GM12878 (cell line): ENCODE data around the gene KRTAP10-7. TPM values are rescaled to one million over a fixed set of nuclear protein-coding genes. Genes with fewer than 3 reads are reported as not detected.

Experiments used
- ATAC-seq: fragments of 200-7000 bp; cut with Tn5 transposase; 3 replicates; pipeline ENCODE4 v1.9.1; 2020; ENCODE audit warnings: mild to moderate bottlenecking, moderate library complexity
- BruUV-seq: library from RNA; stranded (reverse); fragments of 400-500 nt; replicated peaks from 2 replicates; lab custom pipeline; 2021; lab: Mats Ljungman, UMichigan
- CTCF ChIA-PET: fragments of 300-600 bp; sonication (Branson Sonifier 250); formaldehyde crosslinking; extraction: SDS; loops from one replicate; lab custom pipeline; 2021; ENCODE audit warnings: inconsistent platforms; lab: Yijun Ruan, JAX
- POLR2A ChIA-PET: fragments of 350-600 bp; formaldehyde crosslinking; extraction: SDS; loops from one replicate; lab custom pipeline; 2021; ENCODE audit warnings: inconsistent platforms; lab: Charles Lee
- RAD21 ChIA-PET: fragments of 300-600 bp; sonication (Branson Sonifier 250); formaldehyde crosslinking; loops from one replicate; lab custom pipeline; 2023; ENCODE audit warnings: antibody characterized with exemption; ENCODE audit not compliant: unreplicated experiment; lab: Charles Lee
- SMC1A ChIA-PET: fragments of 300-600 bp; sonication (Branson Sonifier 250); formaldehyde crosslinking; loops from one replicate; lab custom pipeline; 2023; ENCODE audit not compliant: unreplicated experiment, uncharacterized antibody; lab: Charles Lee
- DNase-seq: peaks from one replicate; pipeline ENCODE4 v3.0.0-alpha.2; 2011; ENCODE audit warnings: low read depth, low spot score
- FAIRE-seq: peaks from 3 replicates; lab custom pipeline; 2011; peaks lifted over from hg19 to GRCh38; lab: Jason Lieb, UNC
- H2AFZ ChIP-seq: 2 replicates; pipeline ENCODE4 v1.6.0; 2011; ENCODE audit warnings: low read depth, low read length, control low read depth; ENCODE audit not compliant: control insufficient read depth
- H3K27ac ChIP-seq: 2 replicates; pipeline ENCODE4 v1.5.1; 2011; ENCODE audit warnings: control low read depth; ENCODE audit not compliant: control insufficient read depth, insufficient read depth
- H3K27me3 ChIP-seq, 2 experiments: replicated peaks in 1 of 2; 2 replicates each; pipeline versions ENCODE4 v1.6.0 to v1.6.1; 2011; ENCODE audit warnings: low read length in 1 of 2; ENCODE audit not compliant: control insufficient read depth in 2 of 2, insufficient read depth in 2 of 2
- H3K36me3 ChIP-seq, 2 experiments: 2 replicates each; pipeline ENCODE4 v1.5.1; 2011; ENCODE audit warnings: low read length in 1 of 2; ENCODE audit not compliant: control insufficient read depth in 2 of 2, insufficient read depth in 2 of 2
- H3K4me1 ChIP-seq: 2 replicates; pipeline ENCODE4 v1.6.1; 2011; ENCODE audit warnings: mild to moderate bottlenecking, low read length, moderate library complexity, mixed read lengths; ENCODE audit not compliant: control insufficient read depth, insufficient read depth
- H3K4me2 ChIP-seq: 2 replicates; pipeline ENCODE4 v1.6.0; 2011; ENCODE audit warnings: control low read depth; ENCODE audit not compliant: control insufficient read depth, insufficient read depth
- H3K4me3 ChIP-seq: fragments of 200-600 bp; sonication (generic); 2 replicates; pipeline ENCODE4 v1.5.1; 2016
- H3K79me2 ChIP-seq: 2 replicates; pipeline ENCODE4 v1.6.0; 2011; ENCODE audit warnings: low read length; ENCODE audit not compliant: control insufficient read depth, insufficient read depth
- H3K9ac ChIP-seq: 2 replicates; pipeline ENCODE4 v1.8.0; 2011; ENCODE audit warnings: low read length, control low read depth, mixed read lengths; ENCODE audit not compliant: control insufficient read depth, insufficient read depth
- H3K9me3 ChIP-seq: replicated peaks from 3 replicates; pipeline ENCODE4 v1.5.1; 2011; ENCODE audit warnings: mild to moderate bottlenecking, low read length; ENCODE audit not compliant: control insufficient read depth, insufficient read depth
- H4K20me1 ChIP-seq: 2 replicates; pipeline ENCODE4 v1.6.0; 2011; ENCODE audit not compliant: control insufficient read depth, insufficient read depth
- ATF7 ChIP-seq: fragments of 450-650 bp; IDR thresholded peaks from 2 replicates; pipeline ENCODE4 v1.6.1; 2016; ENCODE audit warnings: low read depth, mild to moderate bottlenecking
- CEBPB ChIP-seq, 2 experiments: fragments of 150-350 bp in 1 of 2; IDR thresholded peaks; 2 replicates each; pipeline ENCODE4 v1.6.1; 2012 to 2014; ENCODE audit warnings: low read depth in 2 of 2, low read length in 2 of 2, borderline replicate concordance in 1 of 2, inconsistent platforms in 1 of 2
- FOXK2 ChIP-seq: fragments of 450-650 bp; IDR thresholded peaks from 2 replicates; pipeline ENCODE4 v1.6.1; 2017; ENCODE audit warnings: mild to moderate bottlenecking, moderate library complexity
- HDAC2 ChIP-seq: fragments of 200-600 bp; sonication (generic); IDR thresholded peaks from 2 replicates; pipeline ENCODE4 v1.6.1; 2017
- IKZF2 ChIP-seq, 2 experiments: fragments of 450-650 bp; IDR thresholded peaks; 2 replicates each; pipeline ENCODE4 v1.6.1; 2017; ENCODE audit warnings: mild to moderate bottlenecking in 2 of 2, moderate library complexity in 2 of 2
- NFYA ChIP-seq: IDR thresholded peaks from 2 replicates; pipeline ENCODE4 v1.6.1; 2011; ENCODE audit warnings: low read depth, mild to moderate bottlenecking, low read length, improper control_type of control experiment, borderline replicate concordance
- SREBF1 ChIP-seq: IDR thresholded peaks from 2 replicates; pipeline ENCODE4 v1.6.1; 2012; ENCODE audit warnings: mild to moderate bottlenecking, low read length
- SRF ChIP-seq, 2 experiments: IDR thresholded peaks; 2 replicates each; pipeline ENCODE4 v1.6.1; 2011; ENCODE audit warnings: low read depth in 2 of 2, low read length in 2 of 2, mild to moderate bottlenecking in 1 of 2, moderate library complexity in 1 of 2
- WGBS: methylation state at CpG from one replicate; pipeline ENCODE4 v1.1.6; 2016; ENCODE audit warnings: low lambda C conversion rate; ENCODE audit not compliant: insufficient replicate concordance, insufficient coverage; ENCODE audit errors: missing lambda C conversion rate; 5-methylcytosine and 5-hydroxymethylcytosine counted together
- in situ Hi-C: fragments of 300-500 bp; cut with MboI; formaldehyde crosslinking; loops from 9 replicates; pipeline ENCODE4 v1.14.3; 2018; ENCODE audit warnings: mixed read lengths
- intact Hi-C: fragments of 100-400 bp; cut with micrococcal nuclease; formaldehyde crosslinking; loops from one replicate; pipeline ENCODE4 v1.14.2; 2022; ENCODE audit not compliant: unreplicated experiment
- polyA plus RNA-seq, 11 experiments: library from polyadenylated mRNA; depleted of rRNA in 4 of 11; unstranded in 6 of 11; stranded (reverse) in 5 of 11; fragments of >200 nt; fragmentation: Nextera tagmentation in 4 of 11; fragmentation: Illumina TruSeq in 1 of 11; extraction: Ambion mirVana in 4 of 11; extraction: Trizol in 1 of 11; gene quantifications; 1 replicate in 1 of 11; 2 replicates in 10 of 11; pipeline versions ENCODE4 v1.2.1 to v1.2.3, GENCODE V29; 2011 to 2016; ENCODE audit warnings: inconsistent platforms in 2 of 11, missing spikeins in 2 of 11, low read depth in 1 of 11
- total RNA-seq, 4 experiments: library from RNA; depleted of rRNA in 3 of 4; stranded (reverse); fragments of >200 nt in 3 of 4; fragmentation: Illumina TruSeq in 1 of 4; extraction: Trizol in 1 of 4; gene quantifications; 2 replicates each; pipeline versions ENCODE4 v1.2.1 to v1.2.3, GENCODE V29; 2013 to 2021
- TF ChIP-seq, protein P1 (sequence below): IDR thresholded peaks from 2 replicates; pipeline ENCODE4 v1.6.1; 2011; ENCODE audit warnings: borderline replicate concordance, low read depth, mild to moderate bottlenecking, moderate library complexity, mixed read lengths, low read length; ENCODE audit not compliant: insufficient read depth; ENCODE audit errors: extremely low read length
- TF ChIP-seq, protein P2 (sequence below): fragments of 450-650 bp; IDR thresholded peaks from 2 replicates; pipeline ENCODE4 v1.6.1; 2014; ENCODE audit warnings: mild to moderate bottlenecking
- TF ChIP-seq, protein P3 (sequence below): fragments of 450-650 bp; formaldehyde crosslinking; IDR thresholded peaks from 2 replicates; pipeline ENCODE4 v1.4.0; 2020; ENCODE audit warnings: mild to moderate bottlenecking, moderate library complexity

KRTAP10-7 gene
- total and polyA plus RNA-seq, 10 of the 15 experiments (the other 5 are each of a cell fraction or from before 2014, with no cell fraction given) = not detected

DNA sequence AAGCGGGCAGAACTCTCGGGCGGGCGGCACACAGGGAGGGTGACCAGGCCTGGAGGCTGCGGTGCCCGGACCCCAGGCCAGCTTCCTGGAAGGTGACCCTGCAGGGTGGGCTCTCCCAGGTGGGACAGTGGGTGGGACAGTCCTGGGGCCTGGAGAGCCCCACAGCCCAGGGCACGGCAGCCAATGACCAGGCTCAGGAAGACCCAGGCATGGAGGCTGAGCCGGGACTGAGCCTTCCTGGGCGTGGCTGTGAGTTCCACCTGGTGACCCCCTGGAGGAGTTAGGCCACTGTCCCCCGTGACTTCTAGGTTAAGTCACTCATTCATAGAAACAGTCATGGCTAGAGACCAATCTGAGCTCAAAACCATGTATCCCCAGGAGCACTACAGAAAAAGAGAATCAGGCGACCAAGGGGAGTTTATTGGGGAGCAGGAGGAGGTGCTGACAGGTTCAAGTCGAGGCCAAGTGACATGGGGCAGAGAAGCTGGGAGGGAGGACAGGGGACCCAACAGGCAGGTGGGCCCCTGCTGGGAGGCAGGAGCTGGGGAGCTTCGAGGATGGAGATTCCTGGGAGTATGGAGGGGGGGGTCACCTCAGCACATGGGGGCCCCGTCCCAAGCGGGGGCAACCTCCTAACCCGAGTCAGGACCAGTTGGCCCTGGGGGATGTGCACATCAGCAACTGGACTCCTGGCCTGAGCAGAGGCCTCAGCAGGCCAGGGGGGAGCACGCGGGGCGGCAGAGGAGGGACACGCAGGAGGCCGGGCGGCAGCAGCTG is 21.2 kb upstream of the KRTAP10-7 start:
- RAD21 ChIA-PET = no interaction called here
- Histone ChIP-seq H4K20me1 (no peaks in the 10 kb centered on the region), H3K4me1 (no peaks in the 10 kb centered on the region), H3K4me3 (no peak overlapping the region), H2AFZ (no peak overlapping the region), H3K27ac (no peak overlapping the region), H3K9ac (no peak overlapping the region), H3K27me3 (no peaks in the 10 kb centered on the region), H3K9me3 (peaks cover 5% of the 10 kb centered on the region; the same call in 2 of the 3 replicates), H3K36me3 (no peaks in the 10 kb centered on the region), H3K79me2 (no peaks in the 10 kb centered on the region), H3K4me2 (no peak overlapping the region)
- CTCF ChIA-PET = no interaction called here
- intact Hi-C loops (no loop called here), in situ Hi-C loops (no loop called here)
- no TSS peak for BruUV-seq
- WGBS = 47% methylated on average over 22 of the region's 22 CpGs
- ATAC-seq = no peak
- FAIRE-seq = no peak
- POLR2A ChIA-PET = no interaction called here
- no peak for TF ChIP-seq SREBF1
- no peak for TF ChIP-seq NFYA
- no peak for DNase-seq
- SMC1A ChIA-PET = no interaction called here

DNA sequence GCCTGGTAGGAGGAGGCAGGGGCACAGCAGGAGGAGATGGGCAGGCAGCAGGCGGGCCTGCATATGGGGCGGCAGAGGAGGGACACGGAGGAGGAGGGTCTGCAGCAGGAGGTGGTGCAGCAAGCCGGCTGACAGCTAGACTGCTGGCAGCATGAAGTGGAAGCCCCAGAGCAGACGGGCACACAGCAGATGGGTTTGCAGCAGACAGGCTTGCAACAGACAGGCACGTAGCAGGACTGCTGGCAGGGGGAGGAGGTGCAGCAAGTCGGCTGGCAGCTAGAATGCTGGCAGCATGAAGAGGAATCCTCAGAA is 20.6 kb upstream of the KRTAP10-7 start:
- ATAC-seq = no peak
- no peak overlapping the region for H2AFZ ChIP-seq
- no peak for DNase-seq
- CTCF ChIA-PET = interaction anchor here (0.6 kb wide), 1 partner anchor 1487 kb away, joined by 3 read pairs; no protein-coding TSS in a partner anchor
- in situ Hi-C loops = no loop called here
- no TSS peak for BruUV-seq
- no peak overlapping the region for H3K4me2 ChIP-seq
- TF ChIP-seq, protein P1, sequence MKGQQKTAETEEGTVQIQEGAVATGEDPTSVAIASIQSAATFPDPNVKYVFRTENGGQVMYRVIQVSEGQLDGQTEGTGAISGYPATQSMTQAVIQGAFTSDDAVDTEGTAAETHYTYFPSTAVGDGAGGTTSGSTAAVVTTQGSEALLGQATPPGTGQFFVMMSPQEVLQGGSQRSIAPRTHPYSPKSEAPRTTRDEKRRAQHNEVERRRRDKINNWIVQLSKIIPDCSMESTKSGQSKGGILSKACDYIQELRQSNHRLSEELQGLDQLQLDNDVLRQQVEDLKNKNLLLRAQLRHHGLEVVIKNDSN = no peak
- TF ChIP-seq IKZF2 (IDR thresholded peaks at IDR 0.05) = no peak
- TF ChIP-seq ATF7 = no peak
- TF ChIP-seq SRF (IDR thresholded peaks at IDR 0.05; ENCODE audit: low read depth in 2 of 2, low read length in 2 of 2) = no peak
- TF ChIP-seq HDAC2 = no peak
- TF ChIP-seq, protein P2, sequence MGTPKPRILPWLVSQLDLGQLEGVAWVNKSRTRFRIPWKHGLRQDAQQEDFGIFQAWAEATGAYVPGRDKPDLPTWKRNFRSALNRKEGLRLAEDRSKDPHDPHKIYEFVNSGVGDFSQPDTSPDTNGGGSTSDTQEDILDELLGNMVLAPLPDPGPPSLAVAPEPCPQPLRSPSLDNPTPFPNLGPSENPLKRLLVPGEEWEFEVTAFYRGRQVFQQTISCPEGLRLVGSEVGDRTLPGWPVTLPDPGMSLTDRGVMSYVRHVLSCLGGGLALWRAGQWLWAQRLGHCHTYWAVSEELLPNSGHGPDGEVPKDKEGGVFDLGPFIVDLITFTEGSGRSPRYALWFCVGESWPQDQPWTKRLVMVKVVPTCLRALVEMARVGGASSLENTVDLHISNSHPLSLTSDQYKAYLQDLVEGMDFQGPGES = no peak
- no peak for TF ChIP-seq CEBPB (IDR thresholded peaks at IDR 0.05; ENCODE audit: borderline replicate concordance in 1 of 2, low read depth in 2 of 2, low read length in 2 of 2)
- TF ChIP-seq SREBF1 = no peak
- TF ChIP-seq, protein P3, sequence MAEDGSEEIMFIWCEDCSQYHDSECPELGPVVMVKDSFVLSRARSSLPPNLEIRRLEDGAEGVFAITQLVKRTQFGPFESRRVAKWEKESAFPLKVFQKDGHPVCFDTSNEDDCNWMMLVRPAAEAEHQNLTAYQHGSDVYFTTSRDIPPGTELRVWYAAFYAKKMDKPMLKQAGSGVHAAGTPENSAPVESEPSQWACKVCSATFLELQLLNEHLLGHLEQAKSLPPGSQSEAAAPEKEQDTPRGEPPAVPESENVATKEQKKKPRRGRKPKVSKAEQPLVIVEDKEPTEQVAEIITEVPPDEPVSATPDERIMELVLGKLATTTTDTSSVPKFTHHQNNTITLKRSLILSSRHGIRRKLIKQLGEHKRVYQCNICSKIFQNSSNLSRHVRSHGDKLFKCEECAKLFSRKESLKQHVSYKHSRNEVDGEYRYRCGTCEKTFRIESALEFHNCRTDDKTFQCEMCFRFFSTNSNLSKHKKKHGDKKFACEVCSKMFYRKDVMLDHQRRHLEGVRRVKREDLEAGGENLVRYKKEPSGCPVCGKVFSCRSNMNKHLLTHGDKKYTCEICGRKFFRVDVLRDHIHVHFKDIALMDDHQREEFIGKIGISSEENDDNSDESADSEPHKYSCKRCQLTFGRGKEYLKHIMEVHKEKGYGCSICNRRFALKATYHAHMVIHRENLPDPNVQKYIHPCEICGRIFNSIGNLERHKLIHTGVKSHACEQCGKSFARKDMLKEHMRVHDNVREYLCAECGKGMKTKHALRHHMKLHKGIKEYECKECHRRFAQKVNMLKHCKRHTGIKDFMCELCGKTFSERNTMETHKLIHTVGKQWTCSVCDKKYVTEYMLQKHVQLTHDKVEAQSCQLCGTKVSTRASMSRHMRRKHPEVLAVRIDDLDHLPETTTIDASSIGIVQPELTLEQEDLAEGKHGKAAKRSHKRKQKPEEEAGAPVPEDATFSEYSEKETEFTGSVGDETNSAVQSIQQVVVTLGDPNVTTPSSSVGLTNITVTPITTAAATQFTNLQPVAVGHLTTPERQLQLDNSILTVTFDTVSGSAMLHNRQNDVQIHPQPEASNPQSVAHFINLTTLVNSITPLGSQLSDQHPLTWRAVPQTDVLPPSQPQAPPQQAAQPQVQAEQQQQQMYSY (CRISPR knock-in tag) = no peak
- TF ChIP-seq FOXK2 = no peak
- TF ChIP-seq, all 136 proteins: peak for 0
- intact Hi-C loops = no loop called here
- no peaks in the 10 kb centered on the region for H3K4me1 ChIP-seq
- no peak for FAIRE-seq
- SMC1A ChIA-PET = no interaction called here
- no peaks in the 10 kb centered on the region for H3K36me3 ChIP-seq
- peaks cover 5% of the 10 kb centered on the region; the same call in 2 of the 3 replicates for H3K9me3 ChIP-seq
- H3K27me3 ChIP-seq = no peaks in the 10 kb centered on the region
- RAD21 ChIA-PET = no interaction called here
- POLR2A ChIA-PET = no interaction called here
- no peak overlapping the region for H3K4me3 ChIP-seq
- no peak overlapping the region for H3K27ac ChIP-seq
- H3K9ac ChIP-seq = no peak overlapping the region
- no peaks in the 10 kb centered on the region for H4K20me1 ChIP-seq
- 32% methylated on average over 7 of the region's 7 CpGs for WGBS
- H3K79me2 ChIP-seq = no peaks in the 10 kb centered on the region
